K562 (cell line): ENCODE data around the gene PNPLA1. TPM values are rescaled to one million over a fixed set of nuclear protein-coding genes. Genes with fewer than 3 reads are reported as not detected.

Source experiments
- ATF7 ChIP-seq: fragments of 450-650 bp; IDR thresholded peaks from 2 replicates; pipeline ENCODE4 v1.7.1; 2014; ENCODE audit warnings: mild to moderate bottlenecking, moderate library complexity
- EHMT2 ChIP-seq: fragments of 450-650 bp; IDR thresholded peaks from 2 replicates; pipeline ENCODE4 v1.6.1; 2018; ENCODE audit warnings: antibody characterized with exemption
- GATAD2A ChIP-seq: fragments of 450-650 bp; IDR thresholded peaks from 2 replicates; pipeline ENCODE4 v1.6.1; 2017
- RAD21 ChIP-seq, 2 experiments: fragments of 250-450 bp in 1 of 2; fragments of 450-650 bp in 1 of 2; sonication (Bioruptor Pico) in 1 of 2; formaldehyde crosslinking in 1 of 2; IDR thresholded peaks in 1 of 2; conservative IDR thresholded peaks in 1 of 2; 2 replicates each; pipeline versions ENCODE4 v1.4.0 to v1.8.0; 2020 to 2022; ENCODE audit warnings: mild to moderate bottlenecking in 2 of 2, moderate library complexity in 1 of 2
- SMARCA5 ChIP-seq: fragments of 450-650 bp; IDR thresholded peaks from 2 replicates; pipeline ENCODE4 v1.6.1; 2016
- SRSF7 ChIP-seq: fragments of 200-400 bp; formaldehyde crosslinking; optimal IDR thresholded peaks from 2 replicates; pipeline ENCODE3; 2017; ENCODE audit warnings: mild to moderate bottlenecking, low read depth, low read length
- YY1 ChIP-seq, 3 experiments: IDR thresholded peaks; 2 replicates each; pipeline ENCODE4 v1.6.1; 2011; ENCODE audit warnings: low read length in 2 of 3, mild to moderate bottlenecking in 2 of 3, moderate library complexity in 2 of 3, borderline replicate concordance in 1 of 3, control low read depth in 1 of 3, low read depth in 1 of 3; ENCODE audit not compliant: insufficient read depth in 3 of 3, insufficient replicate concordance in 2 of 3, control insufficient read depth in 1 of 3, insufficient read length in 1 of 3; ENCODE audit errors: extremely low read depth in 1 of 3
- ZNF766 ChIP-seq: fragments of 200-800 bp; sonication (Bioruptor generic); conservative IDR thresholded peaks from 2 replicates; pipeline ENCODE4 v1.6.1; 2016; ENCODE audit warnings: missing genetic modification characterization, missing compliant biosample characterization
- ZNF830 ChIP-seq: fragments of 250-450 bp; sonication (Bioruptor Pico); IDR thresholded peaks from 2 replicates; pipeline ENCODE4 v1.5.0; 2021; ENCODE audit warnings: mild to moderate bottlenecking
- polyA plus RNA-seq, 8 experiments: library from polyadenylated mRNA; depleted of rRNA in 4 of 8; stranded (reverse) in 5 of 8; unstranded in 3 of 8; fragments of >200 nt; fragmentation: Nextera tagmentation in 2 of 8; fragmentation: Illumina TruSeq in 1 of 8; extraction: Ambion mirVana in 2 of 8; extraction: Trizol in 1 of 8; gene quantifications; 2 replicates each; pipeline versions ENCODE4 v1.2.1 to v1.2.3, GENCODE V29; 2011 to 2014; ENCODE audit warnings: inconsistent platforms in 1 of 8, missing spikeins in 1 of 8
- total RNA-seq, 7 experiments: library from RNA; depleted of rRNA in 6 of 7; stranded (reverse); fragments of >200 nt in 6 of 7; fragmentation: Illumina TruSeq in 2 of 7; extraction: Trizol in 2 of 7; gene quantifications; 2 replicates each; pipeline versions ENCODE4 v1.2.1 to v1.2.3, GENCODE V29; 2011 to 2021; ENCODE audit warnings: low replicate concordance in 1 of 7
- TF ChIP-seq, protein P1 (sequence below): fragments of 450-650 bp; IDR thresholded peaks from 2 replicates; pipeline ENCODE4 v1.6.1; 2016; ENCODE audit warnings: mild to moderate bottlenecking, moderate library complexity
- TF ChIP-seq, protein P2 (sequence below): fragments of 250-450 bp; sonication (Bioruptor Pico); IDR thresholded peaks from 2 replicates; pipeline ENCODE4 v1.8.0; 2021; ENCODE audit warnings: moderate library complexity, mild to moderate bottlenecking, inconsistent platforms

The PNPLA1 gene
- total and polyA plus RNA-seq, 9 of the 15 experiments (the other 6 are each of a cell fraction or from before 2014, with no cell fraction given): 0.04 to 0.27 (median 0.13) TPM; not detected in 2

DNA sequence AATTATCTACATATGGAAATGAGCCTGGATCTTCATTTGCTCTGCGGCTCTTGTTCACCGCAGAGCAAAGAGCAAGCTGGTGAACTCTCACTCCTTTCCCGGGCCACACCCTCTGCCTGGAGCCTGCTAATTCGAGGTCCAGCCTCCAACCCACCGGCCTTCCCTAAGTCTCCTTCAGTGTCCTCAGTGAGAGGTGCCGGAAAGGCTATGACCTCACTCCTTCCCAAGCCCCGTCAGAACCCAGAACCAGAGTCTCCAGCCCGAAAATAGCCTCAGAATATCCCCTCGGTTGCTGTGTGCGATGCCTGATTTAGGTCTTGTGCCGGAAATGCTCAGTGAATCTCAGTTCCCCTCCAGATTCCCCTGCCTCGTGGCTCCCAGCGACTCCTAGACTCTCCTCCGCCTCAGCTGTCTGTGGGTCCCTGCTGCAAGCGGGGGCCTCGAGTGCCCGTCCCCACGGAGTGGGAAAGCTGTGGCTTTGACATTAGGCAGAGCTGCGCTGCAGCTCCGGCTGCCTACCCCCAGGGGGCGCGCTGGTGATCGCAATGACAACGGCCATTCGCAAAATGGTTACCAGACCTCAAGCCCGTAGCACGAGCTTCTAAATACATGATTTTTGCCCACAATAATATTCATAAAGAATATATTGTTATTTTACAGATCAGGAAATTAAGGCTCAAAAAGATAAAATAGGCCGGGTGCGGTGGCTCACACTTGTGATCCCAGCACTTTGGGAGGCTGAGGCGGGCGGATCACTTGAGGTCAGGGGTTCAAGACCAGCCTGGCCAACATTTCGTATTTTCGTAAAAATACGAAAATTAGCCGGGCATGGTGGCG, 71.0 kb downstream of the PNPLA1 start (continued):
- TF ChIP-seq, protein P1, sequence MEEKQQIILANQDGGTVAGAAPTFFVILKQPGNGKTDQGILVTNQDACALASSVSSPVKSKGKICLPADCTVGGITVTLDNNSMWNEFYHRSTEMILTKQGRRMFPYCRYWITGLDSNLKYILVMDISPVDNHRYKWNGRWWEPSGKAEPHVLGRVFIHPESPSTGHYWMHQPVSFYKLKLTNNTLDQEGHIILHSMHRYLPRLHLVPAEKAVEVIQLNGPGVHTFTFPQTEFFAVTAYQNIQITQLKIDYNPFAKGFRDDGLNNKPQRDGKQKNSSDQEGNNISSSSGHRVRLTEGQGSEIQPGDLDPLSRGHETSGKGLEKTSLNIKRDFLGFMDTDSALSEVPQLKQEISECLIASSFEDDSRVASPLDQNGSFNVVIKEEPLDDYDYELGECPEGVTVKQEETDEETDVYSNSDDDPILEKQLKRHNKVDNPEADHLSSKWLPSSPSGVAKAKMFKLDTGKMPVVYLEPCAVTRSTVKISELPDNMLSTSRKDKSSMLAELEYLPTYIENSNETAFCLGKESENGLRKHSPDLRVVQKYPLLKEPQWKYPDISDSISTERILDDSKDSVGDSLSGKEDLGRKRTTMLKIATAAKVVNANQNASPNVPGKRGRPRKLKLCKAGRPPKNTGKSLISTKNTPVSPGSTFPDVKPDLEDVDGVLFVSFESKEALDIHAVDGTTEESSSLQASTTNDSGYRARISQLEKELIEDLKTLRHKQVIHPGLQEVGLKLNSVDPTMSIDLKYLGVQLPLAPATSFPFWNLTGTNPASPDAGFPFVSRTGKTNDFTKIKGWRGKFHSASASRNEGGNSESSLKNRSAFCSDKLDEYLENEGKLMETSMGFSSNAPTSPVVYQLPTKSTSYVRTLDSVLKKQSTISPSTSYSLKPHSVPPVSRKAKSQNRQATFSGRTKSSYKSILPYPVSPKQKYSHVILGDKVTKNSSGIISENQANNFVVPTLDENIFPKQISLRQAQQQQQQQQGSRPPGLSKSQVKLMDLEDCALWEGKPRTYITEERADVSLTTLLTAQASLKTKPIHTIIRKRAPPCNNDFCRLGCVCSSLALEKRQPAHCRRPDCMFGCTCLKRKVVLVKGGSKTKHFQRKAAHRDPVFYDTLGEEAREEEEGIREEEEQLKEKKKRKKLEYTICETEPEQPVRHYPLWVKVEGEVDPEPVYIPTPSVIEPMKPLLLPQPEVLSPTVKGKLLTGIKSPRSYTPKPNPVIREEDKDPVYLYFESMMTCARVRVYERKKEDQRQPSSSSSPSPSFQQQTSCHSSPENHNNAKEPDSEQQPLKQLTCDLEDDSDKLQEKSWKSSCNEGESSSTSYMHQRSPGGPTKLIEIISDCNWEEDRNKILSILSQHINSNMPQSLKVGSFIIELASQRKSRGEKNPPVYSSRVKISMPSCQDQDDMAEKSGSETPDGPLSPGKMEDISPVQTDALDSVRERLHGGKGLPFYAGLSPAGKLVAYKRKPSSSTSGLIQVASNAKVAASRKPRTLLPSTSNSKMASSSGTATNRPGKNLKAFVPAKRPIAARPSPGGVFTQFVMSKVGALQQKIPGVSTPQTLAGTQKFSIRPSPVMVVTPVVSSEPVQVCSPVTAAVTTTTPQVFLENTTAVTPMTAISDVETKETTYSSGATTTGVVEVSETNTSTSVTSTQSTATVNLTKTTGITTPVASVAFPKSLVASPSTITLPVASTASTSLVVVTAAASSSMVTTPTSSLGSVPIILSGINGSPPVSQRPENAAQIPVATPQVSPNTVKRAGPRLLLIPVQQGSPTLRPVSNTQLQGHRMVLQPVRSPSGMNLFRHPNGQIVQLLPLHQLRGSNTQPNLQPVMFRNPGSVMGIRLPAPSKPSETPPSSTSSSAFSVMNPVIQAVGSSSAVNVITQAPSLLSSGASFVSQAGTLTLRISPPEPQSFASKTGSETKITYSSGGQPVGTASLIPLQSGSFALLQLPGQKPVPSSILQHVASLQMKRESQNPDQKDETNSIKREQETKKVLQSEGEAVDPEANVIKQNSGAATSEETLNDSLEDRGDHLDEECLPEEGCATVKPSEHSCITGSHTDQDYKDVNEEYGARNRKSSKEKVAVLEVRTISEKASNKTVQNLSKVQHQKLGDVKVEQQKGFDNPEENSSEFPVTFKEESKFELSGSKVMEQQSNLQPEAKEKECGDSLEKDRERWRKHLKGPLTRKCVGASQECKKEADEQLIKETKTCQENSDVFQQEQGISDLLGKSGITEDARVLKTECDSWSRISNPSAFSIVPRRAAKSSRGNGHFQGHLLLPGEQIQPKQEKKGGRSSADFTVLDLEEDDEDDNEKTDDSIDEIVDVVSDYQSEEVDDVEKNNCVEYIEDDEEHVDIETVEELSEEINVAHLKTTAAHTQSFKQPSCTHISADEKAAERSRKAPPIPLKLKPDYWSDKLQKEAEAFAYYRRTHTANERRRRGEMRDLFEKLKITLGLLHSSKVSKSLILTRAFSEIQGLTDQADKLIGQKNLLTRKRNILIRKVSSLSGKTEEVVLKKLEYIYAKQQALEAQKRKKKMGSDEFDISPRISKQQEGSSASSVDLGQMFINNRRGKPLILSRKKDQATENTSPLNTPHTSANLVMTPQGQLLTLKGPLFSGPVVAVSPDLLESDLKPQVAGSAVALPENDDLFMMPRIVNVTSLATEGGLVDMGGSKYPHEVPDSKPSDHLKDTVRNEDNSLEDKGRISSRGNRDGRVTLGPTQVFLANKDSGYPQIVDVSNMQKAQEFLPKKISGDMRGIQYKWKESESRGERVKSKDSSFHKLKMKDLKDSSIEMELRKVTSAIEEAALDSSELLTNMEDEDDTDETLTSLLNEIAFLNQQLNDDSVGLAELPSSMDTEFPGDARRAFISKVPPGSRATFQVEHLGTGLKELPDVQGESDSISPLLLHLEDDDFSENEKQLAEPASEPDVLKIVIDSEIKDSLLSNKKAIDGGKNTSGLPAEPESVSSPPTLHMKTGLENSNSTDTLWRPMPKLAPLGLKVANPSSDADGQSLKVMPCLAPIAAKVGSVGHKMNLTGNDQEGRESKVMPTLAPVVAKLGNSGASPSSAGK: peak; percentile 93
- 0 out of 2 replicates have a peak, but pooled peaks have one; percentile 11 for TF ChIP-seq SMARCA5
- TF ChIP-seq GATAD2A: no peak
- peak; percentile 65 for TF ChIP-seq ATF7
- TF ChIP-seq, protein P2, sequence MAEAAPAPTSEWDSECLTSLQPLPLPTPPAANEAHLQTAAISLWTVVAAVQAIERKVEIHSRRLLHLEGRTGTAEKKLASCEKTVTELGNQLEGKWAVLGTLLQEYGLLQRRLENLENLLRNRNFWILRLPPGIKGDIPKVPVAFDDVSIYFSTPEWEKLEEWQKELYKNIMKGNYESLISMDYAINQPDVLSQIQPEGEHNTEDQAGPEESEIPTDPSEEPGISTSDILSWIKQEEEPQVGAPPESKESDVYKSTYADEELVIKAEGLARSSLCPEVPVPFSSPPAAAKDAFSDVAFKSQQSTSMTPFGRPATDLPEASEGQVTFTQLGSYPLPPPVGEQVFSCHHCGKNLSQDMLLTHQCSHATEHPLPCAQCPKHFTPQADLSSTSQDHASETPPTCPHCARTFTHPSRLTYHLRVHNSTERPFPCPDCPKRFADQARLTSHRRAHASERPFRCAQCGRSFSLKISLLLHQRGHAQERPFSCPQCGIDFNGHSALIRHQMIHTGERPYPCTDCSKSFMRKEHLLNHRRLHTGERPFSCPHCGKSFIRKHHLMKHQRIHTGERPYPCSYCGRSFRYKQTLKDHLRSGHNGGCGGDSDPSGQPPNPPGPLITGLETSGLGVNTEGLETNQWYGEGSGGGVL (CRISPR knock-in tag): no peak
- peak; percentile 58 to 95 (median 91) for TF ChIP-seq YY1 (IDR thresholded peaks at IDR 0.05; ENCODE audit: borderline replicate concordance in 1 of 3, control insufficient read depth in 1 of 3, extremely low read depth in 1 of 3, insufficient read depth in 3 of 3, insufficient read length in 1 of 3, insufficient replicate concordance in 2 of 3, low read depth in 1 of 3, low read length in 2 of 3)
- TF ChIP-seq RAD21 (CRISPR knock-in tag; conservative IDR thresholded peaks at IDR 0.05 in 1 of 2, IDR thresholded peaks at IDR 0.05 in 1 of 2): peak; percentile 84 to 86
- TF ChIP-seq SRSF7: no peak
- peak; percentile 38; the same call in 1 of the 2 replicates for TF ChIP-seq EHMT2
- TF ChIP-seq ZNF766: no peak
- TF ChIP-seq ZNF830: no peak
